ENCODE data around the gene PWWP2B.
"Not testable (repeated sequence)": the region's sequence is repeated elsewhere in the genome, so short reads cannot be mapped to it uniquely, and the experiment has no call there.

PWWP2B gene

DNA sequence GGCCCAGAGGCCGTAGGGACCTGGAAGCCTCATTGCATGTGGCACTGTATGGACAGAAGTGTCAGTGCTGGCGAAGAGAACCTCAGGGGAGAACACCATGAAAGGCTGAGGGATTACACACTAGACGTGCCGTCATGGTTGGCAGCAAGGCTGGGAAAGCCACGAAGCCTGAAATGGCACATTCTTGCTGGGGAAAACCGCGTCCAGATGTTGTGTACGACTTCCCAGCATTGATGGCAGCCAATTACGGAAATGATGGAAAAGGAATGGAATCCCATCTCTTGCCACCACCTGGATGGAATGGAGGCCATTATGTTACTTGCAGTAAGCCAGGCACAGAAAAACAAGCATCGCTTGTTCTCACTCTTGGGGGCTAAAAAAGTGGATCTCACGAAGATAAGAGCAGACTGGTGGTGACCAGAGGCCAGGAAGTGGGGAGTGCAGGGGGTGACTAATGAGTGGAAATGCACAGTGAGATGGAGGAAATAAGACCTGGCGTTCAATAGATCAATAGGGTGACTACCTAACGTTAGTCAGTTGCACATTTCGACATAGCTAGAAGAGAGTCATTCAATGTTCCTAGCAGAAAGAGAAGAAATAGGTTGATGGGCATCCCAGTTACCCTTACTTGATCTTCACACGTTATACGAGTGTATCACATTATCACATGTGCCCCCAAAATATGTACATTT is 14.6 kb upstream of the PWWP2B start:
- DNase-seq, result no peak

GRCh38 chr10:132383101-132383500 is 13.9 kb upstream of the PWWP2B start:
- DNase-seq, result no peak

DNA sequence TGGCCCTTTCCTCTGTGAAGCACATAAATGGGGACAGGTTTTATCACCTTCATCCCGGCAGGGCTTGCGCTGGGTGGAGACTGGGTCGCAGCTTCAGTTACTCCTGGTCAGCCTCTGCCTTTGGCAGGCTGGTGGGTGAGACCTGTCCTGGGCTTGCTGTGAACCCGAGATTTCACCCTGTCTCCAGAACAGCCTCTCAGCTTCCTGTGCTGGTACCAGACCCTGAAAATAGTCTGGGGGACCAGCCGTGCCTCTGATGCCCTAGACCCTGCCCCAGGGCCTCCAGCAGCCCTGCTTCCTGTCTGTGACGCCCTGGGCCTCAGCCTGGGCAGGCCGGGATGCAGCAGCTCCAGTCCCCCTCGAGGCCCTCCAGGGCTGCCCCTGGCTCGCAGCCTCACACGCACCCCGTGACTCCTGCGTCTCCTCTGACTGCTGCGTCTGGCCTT is 13.2 kb upstream of the PWWP2B start:
- no peak for DNase-seq

GRCh38 chr10:132384618-132385388 is 12.2 kb upstream of the PWWP2B start:
- DNase-seq, result no peak

DNA sequence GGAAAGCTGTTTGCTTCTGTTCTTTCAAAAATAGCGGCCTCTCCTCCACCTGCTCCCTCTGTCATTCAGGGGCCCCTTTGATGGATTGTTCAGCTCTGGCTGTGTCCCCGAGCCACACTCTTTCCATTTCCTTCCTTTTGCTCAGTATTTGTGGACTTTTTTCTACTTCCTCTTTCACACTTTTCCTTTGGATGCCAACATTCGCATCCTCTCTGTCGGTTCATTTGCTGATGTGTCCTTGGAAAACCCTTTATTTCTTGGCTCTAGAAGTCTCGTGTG is 11.7 kb upstream of the PWWP2B start:
- DNase-seq, result no peak

DNA sequence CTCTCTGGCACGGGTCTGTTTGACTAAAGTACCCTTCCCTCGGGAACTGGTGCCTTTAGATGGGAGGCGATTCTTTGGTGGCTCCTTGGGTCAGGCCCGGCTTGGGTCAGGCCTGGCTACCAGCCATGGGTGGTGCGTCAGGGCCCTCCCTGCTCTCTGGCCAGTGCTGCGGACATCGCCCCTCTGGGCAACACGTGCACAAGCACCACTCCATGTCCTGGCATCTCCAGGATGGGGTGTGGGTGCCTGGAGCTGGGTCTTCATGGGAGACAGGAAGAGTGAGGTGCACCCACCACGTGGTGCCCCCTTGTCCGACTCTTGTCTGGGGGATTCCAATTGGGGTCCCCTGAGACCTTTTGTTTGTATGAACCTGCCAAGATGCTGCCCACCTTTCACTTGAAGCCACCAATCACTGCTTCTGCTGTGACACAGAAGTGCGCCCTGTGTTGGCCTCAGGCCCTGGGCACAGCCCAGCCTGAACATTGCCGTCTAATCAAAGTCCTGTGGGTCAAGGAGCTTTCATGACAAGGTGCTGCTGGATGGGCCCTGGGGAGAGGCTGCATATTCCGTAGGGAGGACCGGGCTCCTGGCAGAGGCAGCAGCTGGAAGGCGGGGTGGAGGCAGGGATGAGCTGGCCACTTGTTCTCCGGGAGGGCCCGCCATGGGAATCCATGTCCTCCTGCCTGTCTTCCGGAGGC is 11.1 kb upstream of the PWWP2B start:
- DNase-seq, result no peak

- no peak for DNase-seq
Measured at GRCh38 chr10:132386419-132386831, 10.6 kb upstream of the PWWP2B start.

DNA sequence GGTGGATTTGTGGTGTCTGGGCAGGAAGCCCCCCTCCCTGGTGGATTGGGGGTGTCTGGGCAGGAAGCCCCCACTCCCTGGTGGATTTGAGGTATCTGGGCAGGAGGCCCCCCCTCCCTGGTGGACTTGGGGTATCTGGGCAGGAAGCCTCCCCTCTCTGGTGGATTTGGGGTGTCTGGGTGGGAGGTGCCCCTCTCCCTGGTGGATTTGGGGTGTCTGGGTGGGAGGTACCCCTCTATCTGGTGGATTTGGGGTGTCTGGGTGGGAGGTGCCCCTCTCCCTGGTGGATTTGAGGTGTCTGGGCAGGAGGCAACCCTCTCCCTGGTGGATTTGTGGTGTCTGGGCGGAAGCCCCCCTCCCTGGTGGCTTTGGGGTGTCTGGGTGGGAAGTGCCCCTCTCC is 10.1 kb upstream of the PWWP2B start:
- not testable (repeated sequence) for DNase-seq

GRCh38 chr10:132387764-132388210 is 9.2 kb upstream of the PWWP2B start:
- DNase-seq, result peak; percentile 56

DNA sequence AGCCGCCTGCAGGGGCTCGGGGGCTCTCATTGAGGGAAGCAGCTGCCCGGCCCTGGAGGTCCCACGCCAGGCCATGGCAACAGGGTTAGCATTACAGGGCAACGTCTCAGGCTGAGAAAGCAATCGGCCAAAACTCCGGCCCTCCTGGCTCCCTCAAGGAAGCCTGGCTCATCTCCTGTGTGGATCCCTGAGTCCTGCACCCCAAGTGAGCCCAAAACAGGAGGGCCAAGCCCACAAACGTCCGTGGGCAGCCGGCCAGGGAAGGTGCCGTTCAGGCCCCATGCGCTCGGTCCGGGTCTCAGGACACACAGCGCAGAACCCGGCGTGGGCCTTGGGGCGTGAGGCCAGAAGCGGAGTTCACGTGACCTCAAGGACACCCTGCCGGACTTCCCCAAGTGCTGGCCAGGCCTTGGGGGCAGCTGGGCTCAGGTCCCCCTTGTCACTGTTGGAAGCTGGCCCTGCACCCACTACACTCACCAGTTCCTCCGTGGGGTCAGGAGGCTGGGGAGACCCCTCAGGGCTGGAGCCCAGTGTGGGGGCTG is 8.0 kb upstream of the PWWP2B start:
- DNase-seq, result no peak

DNA sequence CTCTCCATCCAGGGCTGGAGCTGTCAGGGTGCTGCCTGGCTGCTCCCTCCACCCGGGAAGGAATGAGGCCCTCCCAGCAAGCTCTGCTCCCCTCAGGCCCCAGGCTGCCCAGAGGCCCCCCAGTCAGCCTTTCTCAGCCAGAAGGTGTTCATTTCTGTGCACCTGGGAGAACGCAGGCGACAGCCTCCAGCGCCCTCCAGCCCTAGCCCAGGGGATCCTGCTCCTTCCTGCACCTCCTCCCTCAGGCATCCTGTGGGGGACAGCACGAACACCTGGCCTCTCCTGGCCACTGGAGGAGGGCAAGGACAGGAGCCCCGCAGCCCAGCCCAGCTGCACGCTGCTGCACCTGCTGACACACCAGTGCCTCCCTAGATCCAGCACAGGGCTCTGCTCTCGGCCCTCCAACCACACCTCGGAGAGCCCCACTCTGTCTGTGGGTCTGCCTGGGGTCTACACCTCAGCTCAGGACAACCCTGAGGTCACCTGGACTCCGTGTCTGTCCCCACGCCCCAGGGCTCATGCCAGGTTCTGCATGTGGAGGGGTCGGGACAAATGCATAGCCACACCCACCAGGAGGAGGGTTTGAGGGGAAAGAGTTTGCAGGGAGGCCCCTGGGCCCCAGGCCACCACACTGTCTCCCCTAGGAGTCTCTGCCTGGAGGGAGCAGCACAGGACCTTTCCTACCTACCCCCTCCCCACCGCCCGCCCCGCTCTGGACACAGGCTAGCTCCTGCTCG is 7.4 kb upstream of the PWWP2B start:
- no peak for DNase-seq

DNA sequence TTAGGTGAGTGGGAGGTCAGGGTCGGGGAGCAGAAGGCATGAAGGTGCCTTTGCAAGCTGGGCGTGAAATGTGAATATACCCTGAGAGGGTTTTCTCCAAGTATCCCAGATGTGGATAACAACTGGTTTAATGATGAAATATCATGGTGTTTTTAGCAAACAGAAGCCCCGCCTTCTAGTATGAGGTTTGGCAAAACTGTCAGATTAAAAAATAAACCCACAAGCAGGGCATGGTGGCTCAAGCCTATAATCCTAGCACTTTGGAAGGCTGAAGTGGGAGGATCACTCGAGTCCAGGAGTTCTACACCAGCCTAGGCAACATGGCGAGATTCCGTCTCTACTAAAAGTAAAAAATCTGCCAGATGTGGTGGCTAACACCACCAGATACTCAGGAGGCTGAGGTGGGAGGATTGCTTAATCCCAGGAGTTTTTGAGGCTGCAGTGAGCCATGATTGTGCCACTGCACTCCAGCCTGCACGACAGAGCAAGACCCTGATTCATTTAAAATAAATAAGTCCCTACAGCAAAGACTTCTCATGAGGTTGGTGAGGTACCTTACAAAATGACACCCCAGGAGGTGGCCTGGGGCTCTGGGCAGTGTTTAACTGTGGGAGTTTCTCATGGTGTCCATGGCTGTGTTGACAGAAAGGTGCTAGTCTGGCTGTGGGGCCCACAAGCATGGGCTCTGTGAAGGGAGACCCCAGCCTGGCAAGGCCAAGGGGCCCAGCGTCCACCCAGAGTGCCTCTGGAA is 6.7 kb upstream of the PWWP2B start:
- DNase-seq, result no peak

DNA sequence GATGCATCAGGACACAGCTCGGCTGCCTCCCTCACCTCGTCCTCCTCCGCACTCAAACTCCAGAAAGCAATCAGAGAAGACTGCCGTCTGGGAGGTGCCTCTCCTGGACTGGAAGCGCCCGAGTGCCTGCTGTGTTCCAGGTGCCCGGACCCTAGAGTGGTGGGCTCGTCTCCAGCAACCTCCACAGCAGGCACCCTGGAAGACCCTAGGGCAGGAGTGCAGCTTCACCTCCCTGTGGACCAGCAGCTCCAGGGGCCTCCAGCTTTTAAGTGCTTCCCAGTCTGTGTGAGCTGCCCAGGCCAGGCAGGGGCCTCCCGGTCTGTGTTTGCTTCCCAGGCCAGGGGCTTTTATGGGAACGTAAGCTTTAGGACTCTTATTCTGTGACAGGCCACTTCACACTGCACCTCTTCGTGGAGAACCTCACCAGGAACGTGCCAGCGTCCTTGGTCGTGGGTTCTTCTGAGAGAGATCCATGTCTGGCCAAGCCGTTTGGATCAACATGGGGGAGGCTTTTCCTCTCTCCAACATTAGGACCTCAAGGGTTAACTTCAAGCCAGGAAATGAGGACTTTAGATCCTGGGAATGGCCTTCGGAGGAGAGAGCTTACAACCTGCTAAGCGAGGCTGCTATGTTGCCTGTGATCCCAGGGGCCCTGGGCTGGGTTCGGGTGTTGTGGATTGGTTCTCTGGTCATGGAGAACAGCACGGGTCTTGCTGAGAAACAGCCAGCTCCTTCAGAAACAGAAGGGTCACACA is 5.9 kb upstream of the PWWP2B start:
- DNase-seq, result no peak

- no peak for DNase-seq
Measured at GRCh38 chr10:132391676-132392020, 5.4 kb upstream of the PWWP2B start.

DNA sequence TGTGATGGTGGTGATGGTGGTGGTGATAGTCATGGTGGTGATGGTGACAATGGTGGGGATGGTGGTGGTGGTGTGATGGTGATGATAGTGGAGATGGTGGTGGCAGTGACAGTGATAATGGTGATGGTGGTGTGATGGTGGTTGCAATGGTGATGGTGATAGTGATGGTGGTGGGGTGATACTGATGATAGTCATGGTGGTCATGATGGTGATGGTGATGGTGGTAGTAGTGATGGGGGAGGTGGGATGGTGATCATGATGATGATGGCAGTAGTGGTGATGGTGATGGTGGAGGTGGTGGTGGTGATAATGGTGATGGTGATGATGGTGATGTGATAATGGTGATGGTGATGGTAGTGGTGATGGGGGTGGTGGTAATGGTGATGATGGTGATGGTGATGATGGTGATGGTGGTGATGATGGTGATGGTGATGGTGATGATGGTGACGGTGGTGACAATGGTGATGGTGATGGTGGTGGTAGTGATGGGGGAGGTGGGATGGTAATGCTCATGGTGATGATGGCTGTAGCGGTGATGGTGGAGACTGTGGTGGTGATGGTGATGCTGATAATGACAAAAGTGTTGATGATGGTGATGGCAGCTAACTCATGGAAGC is 4.7 kb upstream of the PWWP2B start:
- no peak for DNase-seq

DNA sequence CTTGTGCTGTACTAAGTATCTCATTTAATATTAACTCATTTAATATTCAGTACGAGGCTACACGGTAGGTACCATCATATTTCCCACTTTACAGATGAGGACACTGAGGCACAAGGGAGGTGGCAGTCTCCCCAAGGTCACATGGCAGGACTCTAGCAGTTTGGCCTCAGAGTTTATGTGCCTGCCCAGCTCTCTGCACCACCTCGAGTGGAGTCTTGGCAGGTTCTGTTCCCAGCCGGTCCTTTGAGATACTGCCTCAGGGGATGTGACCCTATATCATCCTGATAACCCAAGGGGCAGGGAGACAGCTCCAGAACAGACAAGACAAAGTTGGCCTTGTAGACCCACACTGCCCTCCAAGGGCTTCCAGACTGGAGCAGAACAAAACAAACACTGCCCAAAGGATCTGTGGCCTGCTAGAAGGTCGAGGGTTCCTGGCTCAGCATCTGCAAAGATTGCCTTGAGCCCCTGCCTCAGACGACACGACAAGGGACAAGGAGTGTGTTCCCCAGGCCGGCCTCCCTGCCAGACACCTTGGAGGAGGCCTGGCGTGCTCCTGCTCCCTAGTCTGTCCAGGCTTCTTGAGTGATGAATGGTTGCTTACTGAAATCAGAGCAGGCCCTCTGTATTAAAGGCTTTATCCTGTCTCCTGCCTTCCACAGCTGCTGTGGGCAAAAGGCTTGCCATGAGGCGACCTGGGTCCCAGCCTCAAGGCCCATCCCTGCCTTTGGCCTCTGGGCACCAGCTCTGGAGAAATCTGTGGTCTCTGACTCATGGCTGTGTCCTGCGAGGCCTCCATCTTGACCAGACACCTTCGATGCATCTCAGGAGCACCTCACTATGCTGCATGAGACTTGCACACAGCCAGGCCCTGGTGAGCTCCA is 3.9 kb upstream of the PWWP2B start:
- DNase-seq, result no peak

GRCh38 chr10:132393695-132394181 is 3.3 kb upstream of the PWWP2B start:
- no peak for DNase-seq

DNA sequence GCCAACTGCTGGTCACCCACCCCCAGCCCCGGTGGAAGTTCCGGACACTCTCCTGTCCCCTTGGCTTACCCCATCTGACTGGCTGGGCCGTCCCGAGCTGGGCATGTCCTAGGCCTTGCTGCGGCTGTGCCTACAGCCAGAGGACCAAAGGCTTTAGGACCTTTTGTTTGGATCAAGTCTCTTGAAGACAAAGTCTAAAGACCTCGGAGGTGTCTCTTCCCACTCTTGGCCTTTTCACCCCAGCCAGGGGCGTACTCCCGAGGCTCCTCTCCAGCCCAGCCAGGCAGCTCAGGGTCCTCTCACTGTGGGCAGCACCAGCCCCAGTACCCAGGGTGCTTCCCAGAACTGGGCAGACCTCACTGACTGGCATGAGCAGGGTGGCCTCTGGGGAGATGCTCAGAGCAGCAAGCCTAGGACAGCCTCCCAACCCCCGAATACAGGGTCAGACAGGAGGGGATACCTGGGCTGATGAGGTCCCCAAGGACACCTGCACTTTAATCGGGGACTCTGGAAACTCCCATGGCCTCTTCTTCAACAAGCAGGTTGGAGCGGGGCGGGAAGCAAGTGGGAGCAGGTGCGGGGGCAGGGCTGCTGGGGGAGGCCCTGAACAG is 2.7 kb upstream of the PWWP2B start:
- no peak for DNase-seq

DNA sequence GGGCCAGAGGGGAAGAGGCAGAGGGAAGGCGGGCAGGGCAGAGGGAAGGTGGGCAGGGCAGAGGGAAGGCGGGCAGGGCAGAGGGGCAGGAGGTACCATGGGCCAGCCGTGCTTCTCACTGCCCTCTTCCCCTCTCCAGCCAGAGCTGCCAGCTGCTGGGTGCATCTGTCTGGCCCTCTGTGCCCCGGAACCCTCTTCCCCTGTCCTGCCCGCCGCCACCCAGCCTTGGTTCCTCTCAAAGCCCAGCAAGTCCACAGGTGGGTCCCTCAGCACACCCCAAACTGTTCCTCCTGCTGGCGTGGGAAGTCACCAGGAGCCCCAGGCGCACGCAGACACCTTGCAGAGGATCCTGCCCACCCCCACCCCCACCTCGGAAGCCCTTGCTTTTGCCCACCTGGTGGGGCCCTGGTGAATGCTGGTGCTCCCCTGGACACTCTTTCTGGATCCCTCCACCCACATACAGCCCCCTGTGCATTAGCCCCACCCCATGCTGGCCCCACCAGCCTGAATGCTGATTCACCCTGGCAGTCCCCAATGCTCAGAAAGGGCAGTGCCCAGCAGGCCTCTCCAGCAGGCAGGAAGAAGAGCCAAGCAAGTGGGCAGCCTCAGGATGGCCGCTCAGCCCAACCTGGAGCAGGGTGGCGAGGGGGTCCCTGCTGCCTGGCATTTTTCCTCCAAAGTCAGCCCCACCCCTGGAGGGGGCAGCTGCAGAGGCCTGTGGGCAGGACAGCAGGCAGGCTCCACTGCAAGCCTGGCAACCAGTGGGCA is 1.9 kb upstream of the PWWP2B start:
- no peak for DNase-seq
